DND-41 (cell line): ENCODE data around the gene PNPLA1.

Experiments
- ATAC-seq: fragments of 200-7000 bp; cut with Tn5 transposase; 3 replicates; pipeline ENCODE4 v1.9.1; 2021; ENCODE audit warnings: low read depth; ENCODE audit not compliant: insufficient read depth
- DNase-seq: peaks from one replicate; pipeline ENCODE4 v3.0.0-alpha.2; 2020
- H2AFZ ChIP-seq: 2 replicates; pipeline ENCODE4 v1.6.0; 2012; ENCODE audit warnings: low read depth, low read length
- H3K27ac ChIP-seq: 2 replicates; pipeline ENCODE4 v1.5.1; 2012; ENCODE audit warnings: low read length, inconsistent platforms
- H3K27me3 ChIP-seq: fragments of 200-600 bp; sonication (generic); 2 replicates; pipeline ENCODE4 v1.6.0; 2012; ENCODE audit warnings: low read length, mild to moderate bottlenecking, inconsistent platforms; ENCODE audit not compliant: insufficient read depth, poor library complexity
- H3K36me3 ChIP-seq: 2 replicates; pipeline ENCODE4 v1.5.1; 2012; ENCODE audit warnings: low read length, inconsistent platforms; ENCODE audit not compliant: insufficient read depth
- H3K4me1 ChIP-seq: 2 replicates; pipeline ENCODE4 v1.5.1; 2012; ENCODE audit warnings: mild to moderate bottlenecking, low read length; ENCODE audit not compliant: insufficient read depth
- H3K4me2 ChIP-seq: 2 replicates; pipeline ENCODE4 v1.6.0; 2012; ENCODE audit warnings: mild to moderate bottlenecking, moderate library complexity, low read length, inconsistent platforms; ENCODE audit not compliant: insufficient read depth
- H3K4me3 ChIP-seq, 2 experiments: fragments of 200-600 bp in 1 of 2; shearing (Covaris generic) in 1 of 2; 2 replicates each; pipeline ENCODE4 v1.5.1; 2012 to 2016; ENCODE audit warnings: inconsistent platforms in 2 of 2, low read length in 2 of 2, mild to moderate bottlenecking in 2 of 2, low read depth in 1 of 2, moderate library complexity in 1 of 2
- H3K79me2 ChIP-seq: 2 replicates; pipeline ENCODE4 v1.6.0; 2012; ENCODE audit warnings: low read length, inconsistent platforms; ENCODE audit not compliant: insufficient read depth
- H3K9ac ChIP-seq: 2 replicates; pipeline ENCODE4 v1.6.0; 2012; ENCODE audit warnings: low read depth, mild to moderate bottlenecking, inconsistent platforms, low read length, moderate library complexity
- H3K9me3 ChIP-seq: 2 replicates; pipeline ENCODE4 v1.5.1; 2012; ENCODE audit warnings: low read length, moderate library complexity, mild to moderate bottlenecking, inconsistent platforms; ENCODE audit not compliant: insufficient read depth, severe bottlenecking
- H4K20me1 ChIP-seq: 2 replicates; pipeline ENCODE4 v1.6.0; 2012; ENCODE audit warnings: low read length; ENCODE audit not compliant: insufficient read depth
- EZH2 ChIP-seq: IDR thresholded peaks from 3 replicates; pipeline ENCODE4 v1.6.1; 2012; ENCODE audit warnings: borderline replicate concordance, low read depth, mild to moderate bottlenecking, moderate library complexity, low read length, inconsistent platforms; ENCODE audit not compliant: severe bottlenecking
- TF ChIP-seq, protein P1 (sequence below): IDR thresholded peaks from 2 replicates; pipeline ENCODE4 v1.5.1; 2012; ENCODE audit warnings: borderline replicate concordance, low read length, moderate library complexity, mild to moderate bottlenecking; ENCODE audit not compliant: poor library complexity, severe bottlenecking; ENCODE audit errors: extremely low read depth

The PNPLA1 gene

DNA sequence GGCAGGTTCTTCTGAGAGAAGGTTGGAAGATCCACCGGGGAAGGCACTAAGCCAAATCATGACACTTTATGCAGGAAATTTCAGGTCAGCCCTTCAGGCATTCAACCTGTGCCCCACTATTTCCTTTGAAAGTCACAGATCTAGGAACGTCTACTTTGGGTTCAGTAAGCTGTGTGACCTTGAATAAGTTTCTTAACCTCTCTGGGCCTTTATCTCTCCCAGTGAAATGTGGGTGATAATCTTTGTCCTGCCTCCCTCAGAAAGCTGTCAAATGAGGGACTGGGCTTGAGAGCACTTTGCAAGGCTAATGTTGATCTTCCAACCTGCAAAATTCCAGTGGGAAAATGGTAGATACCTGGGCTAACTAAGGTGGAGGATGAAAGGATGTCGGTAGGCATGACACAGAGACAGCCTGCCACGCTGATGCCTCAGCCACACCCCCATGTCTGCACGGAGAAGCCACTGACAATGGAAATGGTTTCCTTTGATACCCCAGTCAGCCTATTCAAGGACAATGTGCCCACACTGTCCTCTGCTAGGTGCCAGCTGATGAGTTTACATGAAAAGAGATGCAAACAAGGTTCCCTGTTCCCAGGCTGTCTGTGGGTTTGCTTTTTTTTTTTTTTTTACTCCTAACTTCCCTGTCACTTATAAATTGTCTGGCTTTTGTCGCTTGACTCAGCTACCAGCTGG, 57.5 kb downstream of the PNPLA1 start:
- Histone ChIP-seq H3K4me1 (no peaks in the 10 kb centered on the region), H3K27me3 (peaks cover 11% of the 10 kb centered on the region), H2AFZ (no peak overlapping the region), H3K4me2 (no peak overlapping the region), H4K20me1 (peaks cover 7% of the 10 kb centered on the region; the same call in 1 of the 2 replicates), H3K79me2 (no peaks in the 10 kb centered on the region), H3K4me3 (no peak overlapping the region), H3K27ac (no peak overlapping the region), H3K9me3 (no peaks in the 10 kb centered on the region), H3K9ac (no peak overlapping the region), H3K36me3 (no peaks in the 10 kb centered on the region)
- peak; percentile 9 for DNase-seq
- no peak for TF ChIP-seq EZH2
- ATAC-seq: no peak

DNA sequence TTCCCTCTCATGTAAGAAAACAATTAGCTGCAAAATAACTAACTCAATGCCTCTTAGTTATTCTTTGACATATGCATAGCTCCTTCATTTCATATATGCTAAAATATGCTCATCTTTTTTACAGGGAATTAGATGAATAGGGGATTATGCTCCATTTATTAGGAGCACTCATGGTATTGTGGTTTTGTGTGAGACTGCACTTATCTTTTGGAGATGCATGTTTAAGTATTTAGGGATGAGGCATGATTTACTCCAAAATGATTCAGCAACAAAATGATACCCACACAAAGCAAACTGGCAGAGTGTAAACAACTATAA, 58.0 kb downstream of the PNPLA1 start:
- DNase-seq: no peak
- no peak overlapping the region for H3K4me3 ChIP-seq
- no peak overlapping the region for H2AFZ ChIP-seq
- ATAC-seq: no peak
- no peaks in the 10 kb centered on the region for H3K79me2 ChIP-seq
- 0 out of 2 replicates have a peak, but pooled peaks cover 4% of the 10 kb centered on the region for H4K20me1 ChIP-seq
- no peak overlapping the region for H3K27ac ChIP-seq
- no peaks in the 10 kb centered on the region for H3K9me3 ChIP-seq
- no peak overlapping the region for H3K4me2 ChIP-seq
- no peak for TF ChIP-seq EZH2
- TF ChIP-seq, protein P1, sequence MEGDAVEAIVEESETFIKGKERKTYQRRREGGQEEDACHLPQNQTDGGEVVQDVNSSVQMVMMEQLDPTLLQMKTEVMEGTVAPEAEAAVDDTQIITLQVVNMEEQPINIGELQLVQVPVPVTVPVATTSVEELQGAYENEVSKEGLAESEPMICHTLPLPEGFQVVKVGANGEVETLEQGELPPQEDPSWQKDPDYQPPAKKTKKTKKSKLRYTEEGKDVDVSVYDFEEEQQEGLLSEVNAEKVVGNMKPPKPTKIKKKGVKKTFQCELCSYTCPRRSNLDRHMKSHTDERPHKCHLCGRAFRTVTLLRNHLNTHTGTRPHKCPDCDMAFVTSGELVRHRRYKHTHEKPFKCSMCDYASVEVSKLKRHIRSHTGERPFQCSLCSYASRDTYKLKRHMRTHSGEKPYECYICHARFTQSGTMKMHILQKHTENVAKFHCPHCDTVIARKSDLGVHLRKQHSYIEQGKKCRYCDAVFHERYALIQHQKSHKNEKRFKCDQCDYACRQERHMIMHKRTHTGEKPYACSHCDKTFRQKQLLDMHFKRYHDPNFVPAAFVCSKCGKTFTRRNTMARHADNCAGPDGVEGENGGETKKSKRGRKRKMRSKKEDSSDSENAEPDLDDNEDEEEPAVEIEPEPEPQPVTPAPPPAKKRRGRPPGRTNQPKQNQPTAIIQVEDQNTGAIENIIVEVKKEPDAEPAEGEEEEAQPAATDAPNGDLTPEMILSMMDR: no peak
- peaks cover 11% of the 10 kb centered on the region for H3K27me3 ChIP-seq
- no peak overlapping the region for H3K9ac ChIP-seq
- H3K4me1 ChIP-seq: no peaks in the 10 kb centered on the region
- no peaks in the 10 kb centered on the region for H3K36me3 ChIP-seq

DNA sequence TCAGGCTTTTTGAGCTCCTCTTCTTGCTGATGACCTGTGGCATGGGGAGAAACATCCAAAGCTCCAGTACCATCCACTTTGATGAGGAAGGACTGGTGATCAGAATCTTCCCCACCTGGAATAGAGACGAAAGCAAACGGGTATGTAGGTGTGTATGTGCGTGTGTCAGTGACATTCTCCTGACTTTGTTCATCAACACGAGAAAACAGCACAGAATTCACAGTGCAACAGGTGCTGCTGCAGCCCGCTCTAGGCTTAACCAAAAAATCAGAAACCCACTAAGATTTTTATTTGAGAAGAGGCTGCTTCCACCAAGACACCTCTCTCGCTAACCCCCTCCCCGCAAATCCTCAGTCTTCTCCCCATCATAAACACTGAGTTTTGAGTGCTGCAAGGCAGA, 58.7 kb downstream of the PNPLA1 start:
- Histone ChIP-seq H4K20me1 (0 out of 2 replicates have a peak, but pooled peaks cover 4% of the 10 kb centered on the region), H3K27ac (no peak overlapping the region), H2AFZ (no peak overlapping the region), H3K36me3 (no peaks in the 10 kb centered on the region), H3K4me1 (no peaks in the 10 kb centered on the region), H3K9me3 (no peaks in the 10 kb centered on the region), H3K4me2 (no peak overlapping the region), H3K9ac (no peak overlapping the region), H3K27me3 (peaks cover 11% of the 10 kb centered on the region), H3K79me2 (no peaks in the 10 kb centered on the region), H3K4me3 (no peak overlapping the region)
- TF ChIP-seq EZH2: no peak
- TF ChIP-seq, protein P1: no peak
- no peak for DNase-seq
- no peak for ATAC-seq

DNA sequence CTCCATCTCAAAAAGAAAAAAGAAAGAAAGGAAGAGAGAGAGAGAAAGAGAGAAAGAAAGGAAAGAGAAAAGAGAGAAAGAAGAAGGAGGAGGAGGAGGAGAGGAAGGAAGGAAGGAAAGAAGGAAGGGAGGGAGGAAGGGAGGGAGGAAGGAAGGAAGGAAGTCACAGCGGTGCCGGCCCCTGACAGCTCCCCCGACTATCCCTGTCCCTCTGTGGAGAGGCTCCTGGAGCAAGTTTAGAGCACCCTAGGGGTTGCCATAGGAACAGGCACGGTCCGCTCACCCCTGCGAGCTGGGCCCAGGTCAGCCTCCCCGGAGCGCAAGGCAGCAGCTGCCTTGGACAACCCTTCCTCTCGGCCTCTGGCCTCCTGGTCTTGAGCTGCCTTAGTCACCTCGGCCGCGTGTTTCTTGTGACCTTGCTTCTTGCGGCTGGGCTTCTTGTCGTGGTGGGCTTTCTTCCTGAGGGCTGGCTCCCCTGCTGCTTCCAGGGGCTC, 60.0 kb downstream of the PNPLA1 start:
- Histone ChIP-seq H3K4me1 (no peaks in the 10 kb centered on the region), H2AFZ (no peak overlapping the region), H3K4me3 (no peak overlapping the region), H3K9me3 (no peaks in the 10 kb centered on the region), H3K27me3 (peaks cover 16% of the 10 kb centered on the region), H4K20me1 (0 out of 2 replicates have a peak, but pooled peaks cover 4% of the 10 kb centered on the region), H3K4me2 (no peak overlapping the region), H3K36me3 (no peaks in the 10 kb centered on the region), H3K27ac (no peak overlapping the region), H3K9ac (no peak overlapping the region), H3K79me2 (no peaks in the 10 kb centered on the region)
- ATAC-seq (no peak), DNase-seq (no peak)
- no peak for TF ChIP-seq EZH2
- TF ChIP-seq, protein P1: no peak
